ENCODE measurements around the gene TCTN1.
"Not testable (repeated sequence)": the region's sequence is repeated elsewhere in the genome, so short reads cannot be mapped to it uniquely, and the experiment has no call there.

TCTN1 gene

DNA sequence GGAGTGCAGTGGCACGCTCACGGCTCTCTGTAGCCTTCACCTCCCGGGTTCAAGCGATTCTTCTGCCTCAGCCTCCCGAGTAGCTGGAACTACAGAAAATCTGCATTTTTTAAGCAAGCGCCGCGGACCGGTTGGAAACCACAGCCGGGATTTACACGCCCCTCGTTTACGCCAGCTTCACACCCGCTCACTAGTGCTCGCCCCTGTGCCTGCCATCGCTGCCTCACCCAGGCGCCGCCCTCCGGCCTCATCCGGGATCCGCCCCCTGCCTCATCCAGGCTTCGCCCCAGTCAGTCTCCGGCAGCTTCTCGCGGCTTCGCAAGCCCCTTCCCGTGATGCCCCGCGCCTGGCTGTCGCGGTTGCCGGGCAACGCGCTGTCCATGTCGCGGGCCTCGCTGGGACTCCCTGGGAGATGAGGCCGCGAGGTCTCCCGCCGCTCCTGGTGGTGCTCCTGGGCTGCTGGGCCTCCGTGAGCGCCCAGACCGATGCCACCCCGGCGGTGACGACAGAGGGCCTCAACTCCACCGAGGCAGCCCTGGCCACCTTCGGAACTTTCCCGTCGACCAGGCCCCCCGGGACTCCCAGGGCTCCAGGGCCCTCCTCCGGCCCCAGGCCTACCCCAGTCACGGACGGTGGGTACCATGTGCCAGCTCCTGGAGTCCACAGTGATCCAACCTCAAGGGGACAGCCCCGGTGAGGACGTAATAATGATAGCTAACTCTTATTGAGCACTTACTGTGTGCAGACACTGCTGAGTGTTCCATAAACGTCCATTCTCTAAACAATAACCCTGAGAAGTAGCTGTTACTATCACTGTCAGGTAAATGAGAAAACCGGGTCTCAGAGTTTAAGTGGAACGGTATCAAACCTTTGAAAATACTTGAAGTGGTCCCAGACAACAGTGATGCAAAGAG lies at the start of gene TCTN1:
TSS of gene TCTN1 (plus strand) at position 359 of the 914 bp plus-strand sequence. CDS start at position 413, 54 bp downstream.
- peak; percentile 88 for DNase-seq (ENCODE audit: low read depth)

DNA sequence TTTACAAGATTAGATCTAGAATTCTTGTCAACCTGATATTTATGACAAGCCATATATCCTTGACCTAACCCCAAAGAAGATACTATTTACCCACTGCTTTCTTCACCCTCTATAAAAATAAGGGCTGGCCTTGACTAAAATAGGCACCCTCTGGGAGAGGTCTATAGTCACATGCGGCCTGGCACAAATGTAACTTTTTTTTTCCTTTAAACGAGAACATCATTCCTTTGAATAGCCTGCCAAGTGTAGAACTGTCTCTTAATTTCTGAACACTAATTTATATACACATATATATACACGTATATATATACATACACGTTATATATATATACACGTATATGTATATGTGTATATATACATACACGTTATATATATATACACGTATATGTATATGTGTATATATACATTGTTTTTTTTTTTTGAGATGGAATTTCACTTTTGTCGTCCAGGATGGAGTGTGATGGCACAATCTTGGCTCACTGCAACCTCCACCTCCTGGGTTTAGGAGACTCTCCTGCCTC lies 49.4 kb upstream of the TCTN1 start:
- no peak for DNase-seq (ENCODE audit: low read depth)

DNA sequence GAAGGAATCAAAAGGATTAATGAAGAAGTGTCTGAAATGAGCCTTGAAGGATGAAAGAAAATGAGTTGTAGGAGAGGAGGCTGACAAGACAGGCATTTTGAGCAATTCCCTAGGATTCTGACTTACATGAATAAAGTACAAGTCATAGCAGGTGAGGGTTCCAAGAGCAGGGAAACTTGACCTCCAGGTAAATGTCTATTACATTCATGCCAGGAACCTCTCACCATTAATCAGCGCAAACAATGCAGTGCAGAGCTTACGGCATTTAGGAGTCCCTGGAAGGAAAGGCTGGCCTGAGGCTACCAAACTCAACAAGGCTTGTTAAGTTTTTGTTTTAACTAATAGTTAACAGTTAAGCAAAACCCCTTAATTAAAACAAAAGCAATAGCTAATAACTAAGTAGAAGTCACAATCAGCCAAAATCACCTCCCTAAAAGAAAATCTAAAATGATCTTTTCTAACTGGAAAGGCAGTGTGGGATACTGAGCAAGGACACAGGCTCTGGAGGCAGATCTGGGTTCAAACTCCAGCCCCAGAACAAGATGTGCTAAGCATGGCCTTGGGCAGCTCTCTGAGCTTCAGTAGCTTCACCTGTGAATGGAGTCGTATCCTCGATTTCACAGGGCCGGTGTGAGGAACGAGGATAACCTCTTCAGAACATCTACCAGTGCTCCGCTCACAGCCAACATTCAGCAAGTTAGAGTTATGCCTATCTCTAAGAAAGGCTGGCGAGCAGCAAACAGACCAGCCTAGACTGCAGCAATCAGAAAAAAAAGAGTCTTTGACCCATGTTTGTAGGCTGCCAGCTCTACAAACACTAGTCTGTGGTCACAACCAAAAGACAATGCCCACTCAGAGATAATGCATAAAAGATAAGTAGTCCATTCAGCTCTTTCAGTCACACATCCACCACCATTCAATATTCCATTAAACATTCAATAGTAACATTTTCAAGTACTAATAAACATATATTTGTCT lies 47.7 kb upstream of the TCTN1 start:
- no peak for DNase-seq (ENCODE audit: low read depth)

DNA sequence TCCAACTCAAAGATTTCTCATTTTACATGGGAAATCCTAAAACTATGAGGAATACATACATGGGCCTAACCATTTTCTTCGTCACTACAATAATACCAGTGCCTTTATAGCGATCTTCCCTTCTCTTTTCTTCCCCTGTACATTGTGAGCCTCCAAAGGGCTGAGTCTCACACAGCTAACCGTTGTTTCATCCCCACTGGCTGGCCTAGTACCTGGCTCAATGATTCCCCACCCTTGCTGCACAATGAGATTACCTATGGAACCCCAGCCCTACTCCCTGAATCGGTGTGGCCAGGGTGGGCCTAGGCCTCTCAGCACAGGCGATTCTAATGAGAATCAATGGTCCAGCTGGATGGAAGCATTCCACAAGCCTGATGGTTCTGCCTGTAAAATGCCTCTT lies 46.9 kb upstream of the TCTN1 start:
- no peak for DNase-seq (ENCODE audit: low read depth)

DNA sequence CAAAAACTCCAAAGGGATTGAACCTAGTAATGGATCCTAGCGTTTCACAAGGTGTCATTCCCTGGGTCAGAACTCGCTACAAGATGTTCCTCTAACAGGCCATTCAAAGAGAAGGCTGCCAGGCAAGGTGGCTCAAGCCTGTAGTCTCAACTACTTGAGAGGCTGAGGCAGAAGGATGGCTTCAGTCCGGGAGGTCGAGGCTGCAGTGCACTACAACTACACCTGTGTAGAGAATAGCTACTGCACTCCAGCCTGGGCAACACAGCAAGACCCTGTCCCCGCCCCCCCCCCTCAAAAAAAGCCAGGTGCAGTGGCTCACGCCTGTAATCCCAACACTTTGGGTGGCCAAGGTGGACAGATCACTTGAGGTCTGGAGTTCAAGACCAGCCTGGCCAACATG lies 45.2 kb upstream of the TCTN1 start:
- DNase-seq (ENCODE audit: low read depth), result no peak

DNA sequence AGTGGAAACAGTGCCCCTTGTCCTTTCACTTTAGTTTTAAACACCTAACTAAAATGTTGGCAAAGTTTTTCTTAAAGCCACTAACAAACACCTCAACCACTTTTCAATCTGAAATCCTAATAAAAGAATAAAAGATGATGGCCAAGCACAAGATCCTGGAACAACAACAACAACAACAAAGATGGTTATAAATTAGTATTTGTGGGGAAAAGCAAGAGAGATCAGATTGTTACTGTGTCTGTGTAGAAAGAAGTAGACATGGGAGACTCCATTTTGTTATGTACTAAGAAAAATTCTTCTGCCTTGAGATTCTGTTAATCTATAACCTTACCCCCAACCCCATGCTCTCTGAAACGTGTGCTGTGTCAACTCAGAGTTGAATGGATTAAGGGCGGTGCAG lies 44.1 kb upstream of the TCTN1 start:
- DNase-seq (ENCODE audit: low read depth), result not testable (repeated sequence)

DNA sequence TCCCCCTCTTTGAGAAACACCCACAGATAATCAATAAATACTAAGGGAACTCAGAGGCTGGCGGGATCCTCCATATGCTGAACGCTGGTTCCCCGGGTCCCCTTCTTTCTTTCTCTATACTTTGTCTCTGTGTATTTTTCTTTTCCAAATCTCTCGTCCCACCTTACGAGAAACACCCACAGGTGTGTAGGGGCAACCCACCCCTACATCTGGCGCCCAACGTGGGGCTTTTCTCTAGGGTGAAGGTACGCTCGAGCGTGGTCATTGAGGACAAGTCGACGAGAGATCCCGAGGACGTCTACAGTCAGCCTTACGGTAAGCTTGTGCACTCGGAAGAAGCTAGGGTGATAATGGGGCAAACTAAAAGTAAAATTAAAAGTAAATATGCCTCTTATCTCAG lies 43.1 kb upstream of the TCTN1 start:
- not testable (repeated sequence) for DNase-seq (ENCODE audit: low read depth)

DNA sequence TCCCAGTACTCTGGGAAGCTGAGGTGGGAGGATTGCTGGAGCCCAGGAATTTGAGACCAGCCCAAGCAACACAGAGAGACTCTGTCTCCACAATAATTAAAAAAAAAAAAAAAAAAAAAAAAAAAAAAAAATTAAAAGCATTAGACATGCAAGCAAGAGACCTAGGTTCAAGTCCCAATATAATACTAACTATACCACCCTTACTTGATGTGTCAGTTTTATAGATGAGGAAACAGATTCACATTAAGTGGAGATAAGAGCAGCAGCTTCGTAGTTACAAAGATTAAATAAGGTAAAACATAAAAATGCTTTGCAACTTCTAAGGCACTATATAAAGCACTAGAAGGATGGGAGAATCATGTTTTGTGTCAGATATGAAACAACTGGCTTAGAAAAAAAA lies 39.9 kb upstream of the TCTN1 start:
- DNase-seq (ENCODE audit: low read depth), result no peak

DNA sequence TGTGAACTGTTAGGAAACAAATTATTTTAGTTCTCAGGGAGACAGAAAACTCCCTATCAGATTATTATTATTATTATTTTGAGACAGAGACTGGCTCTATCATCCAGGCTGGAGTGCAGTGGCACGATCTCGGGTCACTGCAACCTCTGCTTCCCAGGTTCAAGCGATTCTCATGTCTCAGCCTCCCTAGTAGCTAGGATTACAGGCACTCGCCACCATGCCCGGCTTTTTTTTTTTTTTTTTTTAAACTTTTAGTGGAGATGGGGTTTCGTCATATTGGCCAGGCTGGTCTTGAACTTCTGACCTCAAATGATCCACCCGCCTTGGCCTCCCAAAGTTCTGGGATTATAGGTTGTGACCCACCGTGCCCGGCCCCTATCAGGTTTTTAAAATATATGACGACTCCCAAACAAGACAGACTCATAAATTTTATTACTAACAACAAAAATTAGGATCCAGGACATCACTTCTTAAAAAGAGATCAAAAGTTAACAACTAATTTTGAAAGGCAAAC lies 39.2 kb upstream of the TCTN1 start:
- DNase-seq (ENCODE audit: low read depth), result not testable (repeated sequence)

DNA sequence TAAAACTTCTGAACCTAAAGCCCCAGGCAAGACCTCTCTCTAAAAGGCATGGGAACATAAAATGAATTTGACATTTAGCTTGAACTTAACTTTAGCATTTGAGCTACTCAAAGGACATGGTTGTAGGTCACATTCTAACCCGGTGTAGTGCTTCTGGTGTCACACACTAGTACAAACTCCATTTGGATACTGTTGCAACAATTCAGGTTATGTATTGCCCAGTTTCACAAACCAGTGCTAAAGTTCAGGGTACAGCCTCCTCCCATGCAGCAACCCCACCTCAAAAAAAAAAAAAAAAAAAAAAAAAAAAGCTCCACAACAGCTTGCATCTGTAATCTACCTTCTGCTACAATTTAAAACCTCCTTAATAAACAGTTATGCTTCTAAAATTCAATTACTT lies 38.6 kb upstream of the TCTN1 start:
- DNase-seq (ENCODE audit: low read depth), result no peak

DNA sequence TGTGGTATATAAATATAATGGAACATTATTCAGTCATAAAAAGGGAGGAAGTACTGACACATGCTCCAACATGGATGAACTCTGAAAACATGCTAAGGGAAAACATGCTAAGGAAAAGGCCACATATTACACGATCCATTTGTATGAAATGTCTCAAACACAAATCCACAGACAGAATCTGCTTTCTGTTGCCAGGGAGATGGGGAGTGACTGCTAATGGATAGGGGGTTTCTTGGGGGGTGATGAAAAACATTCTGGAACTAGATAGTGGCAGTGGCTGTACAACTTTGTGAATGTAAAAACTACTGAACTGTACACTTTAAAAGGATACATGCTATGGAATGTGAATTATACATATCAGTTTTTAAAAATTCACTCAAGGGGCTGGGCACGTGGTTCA lies 37.4 kb upstream of the TCTN1 start:
- no peak for DNase-seq (ENCODE audit: low read depth)

DNA sequence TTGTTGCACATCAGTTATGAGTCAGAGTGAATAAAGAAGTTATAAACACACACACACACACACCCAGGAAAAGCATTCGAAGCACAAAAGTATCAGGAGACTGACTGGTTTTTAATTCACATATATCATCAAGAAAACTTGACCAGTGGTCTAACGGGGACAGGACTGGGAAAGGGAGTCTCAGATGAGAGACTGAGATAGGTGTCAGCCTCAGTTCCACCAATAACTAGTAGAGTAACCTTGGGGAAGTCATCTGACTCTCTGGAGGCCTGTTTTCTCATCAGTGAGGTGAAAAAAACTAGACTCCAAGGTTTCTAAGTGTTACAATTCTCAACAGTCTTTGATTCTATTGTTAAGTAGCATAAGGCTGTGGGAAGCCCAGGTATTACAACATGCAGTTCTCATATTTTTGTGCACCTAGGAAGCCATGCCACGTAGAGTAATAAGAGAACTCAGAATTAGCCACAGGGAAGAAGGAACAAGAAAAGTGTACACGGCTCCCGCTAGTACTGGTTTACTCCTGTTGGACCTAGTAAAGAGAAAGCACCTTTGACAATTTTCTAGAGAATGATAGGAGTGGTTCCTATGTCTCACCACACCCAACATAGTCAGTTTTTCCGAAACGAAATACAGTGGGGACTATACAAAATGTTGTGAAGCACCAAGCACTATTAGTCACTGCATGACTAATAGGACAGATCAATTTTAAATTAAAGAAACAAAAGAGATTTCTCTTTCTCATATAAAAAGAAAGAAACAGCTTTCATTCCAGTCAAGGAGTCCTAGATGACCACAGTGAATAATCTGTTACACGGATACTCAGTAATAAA lies 35.9 kb upstream of the TCTN1 start:
- peak; percentile 86 for DNase-seq (ENCODE audit: low read depth)

DNA sequence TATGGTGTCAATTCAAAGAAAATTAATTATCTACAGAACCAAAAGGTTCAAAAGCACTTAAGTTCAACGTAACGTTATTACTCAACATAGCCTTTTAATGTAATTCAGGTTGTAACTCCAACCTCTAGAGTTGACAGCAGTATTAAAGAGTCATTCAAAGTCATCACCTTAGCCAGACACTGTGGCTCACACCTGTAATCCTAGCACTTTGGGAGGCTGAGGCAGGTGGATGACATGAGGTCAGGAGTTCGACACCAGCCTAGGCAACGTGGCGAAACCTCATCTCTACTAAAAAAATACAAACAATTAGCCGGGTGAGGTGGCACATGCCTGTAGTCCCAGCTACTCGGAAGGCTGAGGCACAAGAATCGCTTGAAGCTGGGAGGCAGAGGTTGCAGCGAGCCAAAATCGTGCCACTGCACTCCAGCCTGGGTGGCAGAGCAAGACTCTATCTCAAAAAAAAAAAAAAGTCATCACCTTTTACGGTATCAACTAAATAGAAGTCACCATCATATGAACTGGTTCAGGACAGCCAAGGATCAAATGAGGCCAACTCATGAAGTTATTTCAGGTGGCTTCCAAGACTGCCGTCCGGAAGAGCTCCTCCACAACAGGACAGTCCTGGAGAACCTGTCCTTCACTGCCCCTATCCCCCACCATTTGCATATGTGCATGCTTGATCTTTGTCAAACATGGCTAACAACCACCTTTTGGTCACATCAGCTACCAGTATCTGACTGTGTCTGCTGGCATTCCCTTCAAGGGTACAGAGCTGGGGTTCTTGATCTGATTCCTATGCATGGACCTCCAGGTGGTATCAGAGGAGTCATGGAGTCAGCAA lies 35.0 kb upstream of the TCTN1 start:
- no peak for DNase-seq (ENCODE audit: low read depth)

DNA sequence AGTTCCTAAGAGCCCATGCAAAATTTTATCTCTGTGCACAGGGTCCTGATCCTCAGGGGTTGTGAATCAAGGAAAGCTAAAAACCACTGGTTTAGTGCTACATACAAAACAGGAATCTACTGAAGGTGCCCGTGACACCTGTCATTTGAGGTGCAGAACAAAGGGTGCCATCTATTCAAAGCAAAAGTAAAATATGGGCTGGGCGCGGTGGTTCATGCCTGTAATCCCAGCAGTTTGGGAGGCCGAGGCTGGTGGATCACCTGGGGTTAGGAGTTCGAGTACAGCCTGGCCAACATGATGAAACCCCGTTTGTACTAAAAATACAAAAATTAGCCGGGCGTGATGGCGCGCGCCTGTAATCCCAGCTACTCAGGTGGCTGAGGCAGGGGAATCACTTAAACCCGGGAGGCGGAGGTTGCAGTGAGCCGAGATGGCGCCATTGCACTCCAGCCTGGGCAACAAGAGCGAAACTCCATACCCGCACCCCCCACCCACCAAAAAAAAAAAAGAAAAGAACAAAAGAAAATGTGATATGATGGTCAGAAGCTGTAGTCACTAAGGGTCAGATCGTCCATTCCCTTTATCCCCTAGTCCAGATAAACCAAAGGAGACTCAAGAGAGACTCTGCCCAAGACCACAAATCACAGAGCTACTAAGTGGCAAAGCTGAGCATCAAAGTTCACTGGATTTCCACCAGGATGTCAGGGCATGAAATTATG lies 34.2 kb upstream of the TCTN1 start:
- no peak for DNase-seq (ENCODE audit: low read depth)

DNA sequence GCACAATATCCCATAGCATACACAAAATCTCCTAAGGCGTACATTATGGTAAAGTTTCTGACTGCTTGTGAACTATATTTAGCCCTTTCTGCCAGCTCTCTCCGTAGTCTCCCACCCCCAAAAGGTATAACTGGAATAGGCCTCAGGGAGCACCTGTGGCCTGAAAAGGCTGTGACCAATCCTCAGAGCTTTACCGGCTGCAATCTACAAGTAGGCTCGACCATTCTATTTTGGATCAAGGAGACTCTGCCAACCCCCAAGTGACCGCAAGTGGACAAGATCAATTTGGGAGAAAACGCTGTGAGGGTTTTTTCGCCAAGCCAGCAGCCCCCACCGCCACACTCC lies 32.0 kb upstream of the TCTN1 start:
- no peak for DNase-seq (ENCODE audit: low read depth)

DNA sequence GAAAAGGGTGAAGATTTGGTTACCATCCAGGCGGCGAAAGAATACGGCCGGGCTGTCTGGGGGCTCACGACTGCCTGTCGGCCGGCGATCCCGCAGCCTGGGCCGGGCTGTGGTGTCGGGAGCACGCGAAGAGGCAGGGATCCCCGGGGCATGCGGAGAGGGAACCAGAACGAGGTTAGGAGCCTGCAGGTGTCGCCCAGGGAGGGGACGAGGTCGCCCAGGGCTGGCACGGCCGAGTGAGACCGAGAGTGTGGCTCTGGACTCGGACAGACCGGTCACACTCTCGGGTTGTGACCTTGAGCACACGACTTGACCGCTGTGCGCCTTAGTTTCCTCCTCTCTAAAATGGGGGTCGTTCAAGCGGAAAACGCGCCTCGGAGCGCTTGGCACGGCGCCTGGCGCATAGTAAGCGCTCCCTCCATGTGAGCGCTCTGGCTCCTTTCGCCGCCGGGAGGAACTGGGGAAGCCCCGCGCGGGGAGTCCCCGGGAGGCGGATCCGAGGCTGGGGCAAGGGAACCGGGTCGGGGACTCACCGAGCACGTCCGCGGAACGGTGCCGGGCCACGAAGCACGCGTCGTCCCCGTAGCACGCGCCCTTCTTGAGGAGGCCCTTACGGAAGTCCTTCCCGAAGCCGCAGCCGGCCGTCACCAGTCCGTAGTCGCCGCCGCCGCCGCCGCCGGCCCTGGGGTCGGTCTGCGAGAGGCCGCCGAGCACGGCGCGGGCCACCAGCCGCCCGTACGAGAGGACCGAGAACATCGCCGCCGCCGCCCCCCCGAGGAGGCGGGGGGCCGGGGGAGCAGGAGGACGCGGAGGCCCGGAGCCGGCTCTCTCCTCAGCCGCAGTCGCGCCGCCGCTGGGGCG lies 31.4 kb upstream of the TCTN1 start:
- DNase-seq (ENCODE audit: low read depth), result no peak

DNA sequence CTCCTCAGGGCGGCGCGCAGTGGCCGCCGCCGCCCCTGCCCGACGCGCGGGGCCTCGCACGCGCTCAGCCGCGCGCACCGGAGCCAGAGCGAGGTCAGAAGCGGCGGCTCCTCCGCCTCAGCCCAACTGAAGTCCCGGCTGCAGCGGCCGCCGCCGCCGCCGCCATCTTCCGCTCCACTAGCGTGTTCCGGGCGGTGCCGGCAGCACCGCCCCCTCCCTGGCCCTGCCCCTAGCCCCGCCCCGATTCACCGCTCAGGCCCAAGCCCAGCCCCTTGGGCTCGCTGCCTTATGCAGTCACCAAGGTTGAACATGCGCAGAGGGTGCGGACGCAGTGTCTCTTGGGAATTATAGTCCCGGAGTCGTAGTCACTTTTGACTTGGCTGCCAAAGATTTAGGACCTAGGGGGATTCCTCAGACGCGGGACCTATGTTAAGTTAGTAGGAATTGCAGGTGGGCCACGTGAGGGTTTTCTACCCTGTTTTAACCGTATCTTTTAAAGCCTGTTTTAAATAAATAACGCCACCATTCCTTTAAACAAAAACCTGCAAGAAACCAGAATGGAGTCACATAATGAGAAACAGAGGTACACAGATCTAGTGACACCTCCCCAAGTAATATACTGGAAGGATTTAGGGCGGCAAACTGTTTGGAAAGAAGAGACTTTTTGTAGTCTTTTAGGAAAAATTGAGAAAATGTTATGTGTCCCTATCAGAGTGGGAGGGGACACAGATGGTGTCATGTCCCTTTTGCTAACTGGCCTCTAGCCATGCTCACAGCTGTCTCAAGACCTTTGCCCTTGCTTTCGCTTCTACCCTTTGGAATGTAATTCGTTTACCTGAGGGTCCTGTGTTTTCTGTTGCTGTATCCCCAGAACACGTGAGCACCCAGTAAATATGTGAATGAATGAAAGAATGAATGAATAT lies 30.5 kb upstream of the TCTN1 start, which contains the start of gene PPTC7:
TSS of gene PPTC7 (minus strand) at position 182 of the 923 bp plus-strand sequence. CDS start 287 bp downstream, outside the sequence.
- DNase-seq (ENCODE audit: low read depth), result peak; percentile 96

Data from fibroblast of the conjunctiva (primary cell).